HG02973 (cell line): ENCODE results near the gene ABITRAM.

Experiments
- ATAC-seq: cut with Tn5 transposase; IDR thresholded peaks from one replicate; pipeline ENCODE4 v1.9.1; 2021; ENCODE audit warnings: moderate library complexity; ENCODE audit not compliant: unreplicated experiment

The ABITRAM gene

GRCh38 chr9:108983885-108984284 is 49.7 kb downstream of the ABITRAM start:
- no peak for ATAC-seq
